Body of pancreas (tissue), 4 donors: Measurements from ENCODE around the gene UBE2D2. TPM values are rescaled to one million over a fixed set of nuclear protein-coding genes. Genes with fewer than 3 reads are reported as not detected.
A peak's percentile ranks its signal among the peaks of the same experiment; 100 is the strongest.

Experiments
- ATAC-seq: fragments of 150-250 bp; one replicate; pipeline ENCODE4 v1.9.1; 2016
- DNase-seq, 4 donors: peaks; one replicate each; pipeline ENCODE4 v3.0.0-alpha.2; 2019
- H3K27ac ChIP-seq, 4 donors: fragments of 200-600 bp; sonication (generic); 1 replicate in 3 of 4; 2 replicates in 1 of 4; pipeline versions ENCODE4 v1.5.1 to v1.6.1; 2016 to 2019; ENCODE audit warnings: mild to moderate bottlenecking in 1 of 4, mixed read lengths in 1 of 4, moderate library complexity in 1 of 4
- H3K27me3 ChIP-seq, 2 donors: fragments of 200-600 bp; sonication (generic); one replicate each; pipeline ENCODE4 v1.6.0; 2016; ENCODE audit warnings: mild to moderate bottlenecking in 1 of 2
- H3K36me3 ChIP-seq, 2 donors: fragments of 200-600 bp; sonication (generic); replicated peaks in 1 of 2; 2 replicates each; pipeline ENCODE4 v1.5.1; 2016; ENCODE audit warnings: low read depth in 2 of 2; ENCODE audit not compliant: insufficient read depth in 1 of 2
- H3K4me1 ChIP-seq: fragments of 200-600 bp; sonication (generic); one replicate; pipeline ENCODE4 v1.6.0; 2016
- H3K4me3 ChIP-seq, 2 donors: fragments of 200-600 bp; sonication (generic); 1 replicate in 1 of 2; 2 replicates in 1 of 2; pipeline ENCODE4 v1.5.1; 2016 to 2019
- H3K9me3 ChIP-seq, 3 donors: fragments of 200-600 bp; sonication (generic); 1 replicate in 2 of 3; 2 replicates in 1 of 3; pipeline ENCODE4 v1.5.1; 2016
- POLR2A ChIP-seq, 3 donors: fragments of 450-650 bp; IDR thresholded peaks; one replicate each; pipeline ENCODE4 v1.6.1; 2016; ENCODE audit warnings: antibody characterized with exemption in 3 of 3, mild to moderate bottlenecking in 2 of 3
- WGBS, 2 donors: methylation state at CpG; one replicate each; pipeline ENCODE4 v1.1.5; 2017; 5-methylcytosine and 5-hydroxymethylcytosine counted together
- intact Hi-C: fragments of 100-400 bp; cut with DNase I; formaldehyde crosslinking; loops from one replicate; pipeline ENCODE4 v1.15.1; 2023
- total RNA-seq, 2 donors: library from RNA; depleted of rRNA; stranded (reverse); fragments of >200 nt; gene quantifications; one replicate each; pipeline ENCODE4 v1.1.0, GENCODE V29; 2016
- TF ChIP-seq, protein P1 (sequence below), 7 experiments: fragments of 450-650 bp in 4 of 7; fragments of 200-600 bp in 3 of 7; sonication (generic) in 3 of 7; IDR thresholded peaks; one replicate each; pipeline ENCODE4 v1.5.1; 2016 to 2019; ENCODE audit warnings: antibody characterized with exemption in 7 of 7

Gene UBE2D2
- total RNA-seq, 2 donors from 2014 or later: 38.9 to 102 TPM

- ATAC-seq: peak; percentile 12
- peak in 1 of 4 donors; percentile 49 for DNase-seq
- Histone ChIP-seq H3K9me3 (no peaks in the 10 kb centered on the region), H3K4me3 (no peak overlapping the region), H3K4me1 (peaks cover 97% of the 10 kb centered on the region), H3K36me3 (no peaks in the 10 kb centered on the region), H3K27ac (peak overlapping the region; percentile 82 to 94 (median 91)), H3K27me3 (no peaks in the 10 kb centered on the region)
- no peak for TF ChIP-seq POLR2A (IDR thresholded peaks at IDR 0.05)
- TF ChIP-seq, protein P1, sequence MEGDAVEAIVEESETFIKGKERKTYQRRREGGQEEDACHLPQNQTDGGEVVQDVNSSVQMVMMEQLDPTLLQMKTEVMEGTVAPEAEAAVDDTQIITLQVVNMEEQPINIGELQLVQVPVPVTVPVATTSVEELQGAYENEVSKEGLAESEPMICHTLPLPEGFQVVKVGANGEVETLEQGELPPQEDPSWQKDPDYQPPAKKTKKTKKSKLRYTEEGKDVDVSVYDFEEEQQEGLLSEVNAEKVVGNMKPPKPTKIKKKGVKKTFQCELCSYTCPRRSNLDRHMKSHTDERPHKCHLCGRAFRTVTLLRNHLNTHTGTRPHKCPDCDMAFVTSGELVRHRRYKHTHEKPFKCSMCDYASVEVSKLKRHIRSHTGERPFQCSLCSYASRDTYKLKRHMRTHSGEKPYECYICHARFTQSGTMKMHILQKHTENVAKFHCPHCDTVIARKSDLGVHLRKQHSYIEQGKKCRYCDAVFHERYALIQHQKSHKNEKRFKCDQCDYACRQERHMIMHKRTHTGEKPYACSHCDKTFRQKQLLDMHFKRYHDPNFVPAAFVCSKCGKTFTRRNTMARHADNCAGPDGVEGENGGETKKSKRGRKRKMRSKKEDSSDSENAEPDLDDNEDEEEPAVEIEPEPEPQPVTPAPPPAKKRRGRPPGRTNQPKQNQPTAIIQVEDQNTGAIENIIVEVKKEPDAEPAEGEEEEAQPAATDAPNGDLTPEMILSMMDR (IDR thresholded peaks at IDR 0.05): no peak
- WGBS, 2 donors: 6 to 17% methylated on average over 13 to 20 of the region's 20 CpGs
- intact Hi-C loops: no loop called here
Observed at GRCh38 chr5:139671096-139671841, 110.1 kb downstream of the UBE2D2 start.

- Histone ChIP-seq H3K4me1 (peaks cover 87% of the 10 kb centered on the region), H3K27ac (peak overlapping the region; percentile 59 to 92 (median 79)), H3K27me3 (no peaks in the 10 kb centered on the region), H3K9me3 (no peaks in the 10 kb centered on the region), H3K4me3 (no peak overlapping the region), H3K36me3 (peaks cover 0 to under 1% of the 10 kb centered on the region in 2 donors)
- TF ChIP-seq, protein P1 (IDR thresholded peaks at IDR 0.05): no peak
- TF ChIP-seq POLR2A (IDR thresholded peaks at IDR 0.05): no peak
- DNase-seq (peak in 2 of 4 donors; percentile 55 to 59), ATAC-seq (no peak)
- intact Hi-C loops: no loop called here
- WGBS, 2 donors: 67 to 77% methylated on average over 2 to 4 of the region's 4 CpGs
Observed at GRCh38 chr5:139675213-139675612, 114.1 kb downstream of the UBE2D2 start.

DNA sequence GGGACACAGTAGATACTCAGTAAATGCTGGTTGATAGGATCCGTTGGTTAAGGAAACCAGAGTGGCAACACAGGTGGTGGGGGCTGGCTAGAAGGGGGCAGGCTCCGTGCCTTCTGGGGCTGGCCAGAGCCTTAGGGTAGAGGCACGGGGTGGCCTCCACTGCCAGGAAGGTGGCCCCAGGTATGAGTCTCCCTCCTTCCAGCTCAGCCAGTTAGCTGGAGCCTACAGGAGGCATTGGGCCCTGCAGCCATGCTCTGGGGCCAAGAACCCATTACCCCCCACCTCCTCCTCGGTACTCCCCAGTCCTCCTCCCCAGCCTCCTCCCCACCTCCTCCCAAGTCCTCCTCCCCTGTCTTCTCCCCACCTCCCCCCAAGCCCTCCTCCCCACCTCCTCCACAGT is 114.7 kb downstream of the UBE2D2 start:
- peak overlapping the region; percentile 59 to 92 (median 79) for H3K27ac ChIP-seq
- H3K4me3 ChIP-seq: no peak overlapping the region
- TF ChIP-seq, protein P1 (IDR thresholded peaks at IDR 0.05): no peak
- no peak for TF ChIP-seq POLR2A (IDR thresholded peaks at IDR 0.05)
- H3K36me3 ChIP-seq: peaks cover 3 to 5% of the 10 kb centered on the region in 2 donors
- H3K4me1 ChIP-seq: peaks cover 81% of the 10 kb centered on the region
- no peaks in the 10 kb centered on the region for H3K27me3 ChIP-seq
- ATAC-seq (no peak), DNase-seq (no peak)
- no peaks in the 10 kb centered on the region for H3K9me3 ChIP-seq
- WGBS, 2 donors: 55 to 66% methylated on average over 4 of the region's 4 CpGs
- intact Hi-C loops: no loop called here

GRCh38 chr5:139676406-139676805 is 115.3 kb downstream of the UBE2D2 start:
- H3K36me3 ChIP-seq: peaks cover 8% of the 10 kb centered on the region in 2 donors
- no peak for TF ChIP-seq POLR2A (IDR thresholded peaks at IDR 0.05)
- TF ChIP-seq, protein P1 (IDR thresholded peaks at IDR 0.05): no peak
- H3K27ac ChIP-seq: peak overlapping the region; percentile 59 to 92 (median 68)
- no peak overlapping the region for H3K4me3 ChIP-seq
- ATAC-seq (no peak), DNase-seq (no peak)
- H3K9me3 ChIP-seq: no peaks in the 10 kb centered on the region
- H3K27me3 ChIP-seq: no peaks in the 10 kb centered on the region
- 44 to 50% methylated on average over 1 of the region's 3 CpGs for whole genome bisulfite sequencing, 2 donors
- H3K4me1 ChIP-seq: peaks cover 75% of the 10 kb centered on the region
- intact Hi-C loops: no loop called here
